ENCODE results near the gene ARID3B.

The ARID3B gene

DNA sequence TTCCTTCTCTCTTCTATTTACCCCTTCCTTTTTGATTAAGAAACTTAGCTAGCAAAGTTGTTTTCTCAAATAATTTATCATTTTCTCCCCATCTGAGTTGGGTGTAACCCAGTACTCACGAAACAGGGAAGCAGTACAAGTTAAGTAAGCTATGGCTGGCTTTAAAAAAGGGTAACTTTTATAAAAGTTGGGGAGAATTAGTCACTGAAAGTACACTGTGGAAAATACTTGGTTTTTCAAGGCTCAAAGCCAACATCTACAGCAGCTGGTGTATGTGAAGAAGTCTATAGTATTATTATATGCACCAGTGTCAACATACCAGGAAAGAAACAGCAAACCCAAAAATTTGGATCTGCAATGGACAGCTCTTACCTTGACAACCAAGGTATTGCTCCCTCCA is 100.1 kb downstream of the ARID3B start:
- no peak overlapping the region for H4K91ac ChIP-seq (ENCODE audit: low read depth, low read length, poor library complexity)
- peaks cover 16 to 70% of the 10 kb centered on the region in 2 donors for H3K36me3 ChIP-seq (replicated peaks in 1 of 2; ENCODE audit: control insufficient read depth in 2 of 2, insufficient read depth in 2 of 2, low read length in 2 of 2)
- H3K4me1 ChIP-seq (ENCODE audit: control insufficient read depth in 2 of 2, insufficient read depth in 1 of 2, low read depth in 1 of 2, low read length in 2 of 2): peaks cover 8 to 10% of the 10 kb centered on the region in 2 donors
- H3K9me3 ChIP-seq (replicated peaks in 1 of 2; ENCODE audit: control insufficient read depth in 2 of 2, insufficient read depth in 1 of 2, low read depth in 1 of 2, low read length in 2 of 2): no peaks in the 10 kb centered on the region
- H2BK12ac ChIP-seq (ENCODE audit: low read length): no peak overlapping the region
- no peak overlapping the region for H3K4ac ChIP-seq (ENCODE audit: low read length)
- H3K4me3 ChIP-seq (ENCODE audit: low read length in 2 of 2): no peak overlapping the region
- no peak overlapping the region for H3K9ac ChIP-seq (ENCODE audit: low read depth, low read length, poor library complexity)
- H3K27ac ChIP-seq (replicated peaks; ENCODE audit: low read length): no peak overlapping the region
- no CpG with 5 or more reads among the region's 1 CpG for WGBS, 2 donors (ENCODE audit: extremely low coverage in 2 of 2, insufficient read length in 2 of 2, insufficient replicate concordance in 1 of 2)
- no peak overlapping the region for H3K4me2 ChIP-seq (ENCODE audit: insufficient read depth, low read length, poor library complexity, severe bottlenecking)
- H3K79me1 ChIP-seq (ENCODE audit: low read depth, low read length): peaks cover 3% of the 10 kb centered on the region
- no peak overlapping the region for H2AFZ ChIP-seq (ENCODE audit: low read length)
- H4K8ac ChIP-seq (ENCODE audit: low read depth, low read length): no peak overlapping the region
- H3K27me3 ChIP-seq (ENCODE audit: control insufficient read depth in 3 of 3, insufficient read depth in 3 of 3, low read depth in 1 of 3, low read length in 3 of 3): no peaks in the 10 kb centered on the region
- H3K14ac ChIP-seq (ENCODE audit: low read length): no peak overlapping the region
- H3K18ac ChIP-seq (ENCODE audit: low read length): no peak overlapping the region
- DNase-seq (ENCODE audit: low spot score): no peak
- no peak overlapping the region for H2BK120ac ChIP-seq (ENCODE audit: low read depth, low read length)
- no peak overlapping the region for H2BK15ac ChIP-seq (ENCODE audit: low read length)
- H3K23ac ChIP-seq (ENCODE audit: low read depth, low read length, poor library complexity): no peak overlapping the region
- no peak overlapping the region for H2BK5ac ChIP-seq (ENCODE audit: low read length)
- no peak overlapping the region for H2AK5ac ChIP-seq (ENCODE audit: low read depth, low read length)

DNA sequence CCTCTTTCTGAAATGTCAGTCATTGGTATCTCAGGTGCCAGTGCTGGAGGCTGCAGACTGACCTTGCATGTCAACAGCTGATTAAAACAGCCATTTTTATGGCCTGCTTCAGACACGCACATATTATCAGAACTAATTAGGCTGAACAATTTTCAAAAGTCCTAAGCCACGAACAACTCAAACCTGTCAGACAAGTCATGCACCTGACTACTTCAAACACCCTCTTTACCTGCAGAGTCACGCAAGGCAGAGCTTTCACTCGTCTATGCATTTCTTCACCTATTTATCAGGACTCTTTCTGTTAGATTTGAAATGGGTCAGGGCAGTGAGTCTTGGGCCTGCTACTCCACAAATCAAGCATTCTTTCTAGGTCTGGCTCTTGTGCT is 101.3 kb downstream of the ARID3B start:
- no peak overlapping the region for H2BK120ac ChIP-seq (ENCODE audit: low read depth, low read length)
- H3K4me3 ChIP-seq (ENCODE audit: low read length in 2 of 2): no peak overlapping the region
- no peak overlapping the region for H3K14ac ChIP-seq (ENCODE audit: low read length)
- no peak overlapping the region for H3K4me2 ChIP-seq (ENCODE audit: insufficient read depth, low read length, poor library complexity, severe bottlenecking)
- no peak for DNase-seq (ENCODE audit: low spot score)
- H3K23ac ChIP-seq (ENCODE audit: low read depth, low read length, poor library complexity): no peak overlapping the region
- WGBS, 2 donors (ENCODE audit: extremely low coverage in 2 of 2, insufficient read length in 2 of 2, insufficient replicate concordance in 1 of 2): no CpG with 5 or more reads among the region's 4 CpGs
- H3K9me3 ChIP-seq (replicated peaks in 1 of 2; ENCODE audit: control insufficient read depth in 2 of 2, insufficient read depth in 1 of 2, low read depth in 1 of 2, low read length in 2 of 2): no peaks in the 10 kb centered on the region
- H2BK15ac ChIP-seq (ENCODE audit: low read length): no peak overlapping the region
- H4K91ac ChIP-seq (ENCODE audit: low read depth, low read length, poor library complexity): no peak overlapping the region
- no peak overlapping the region for H3K4ac ChIP-seq (ENCODE audit: low read length)
- H3K18ac ChIP-seq (ENCODE audit: low read length): no peak overlapping the region
- H2BK12ac ChIP-seq (ENCODE audit: low read length): no peak overlapping the region
- H2AK5ac ChIP-seq (ENCODE audit: low read depth, low read length): no peak overlapping the region
- H4K8ac ChIP-seq (ENCODE audit: low read depth, low read length): no peak overlapping the region
- peaks cover 12 to 60% of the 10 kb centered on the region in 2 donors for H3K36me3 ChIP-seq (replicated peaks in 1 of 2; ENCODE audit: control insufficient read depth in 2 of 2, insufficient read depth in 2 of 2, low read length in 2 of 2)
- H2AFZ ChIP-seq (ENCODE audit: low read length): no peak overlapping the region
- no peak overlapping the region for H2BK5ac ChIP-seq (ENCODE audit: low read length)
- H3K79me1 ChIP-seq (ENCODE audit: low read depth, low read length): peaks cover 3% of the 10 kb centered on the region
- peaks cover 8 to 10% of the 10 kb centered on the region in 2 donors for H3K4me1 ChIP-seq (ENCODE audit: control insufficient read depth in 2 of 2, insufficient read depth in 1 of 2, low read depth in 1 of 2, low read length in 2 of 2)
- H3K27me3 ChIP-seq (ENCODE audit: control insufficient read depth in 3 of 3, insufficient read depth in 3 of 3, low read depth in 1 of 3, low read length in 3 of 3): no peaks in the 10 kb centered on the region
- H3K27ac ChIP-seq (replicated peaks; ENCODE audit: low read length): no peak overlapping the region
- no peak overlapping the region for H3K9ac ChIP-seq (ENCODE audit: low read depth, low read length, poor library complexity)

DNA sequence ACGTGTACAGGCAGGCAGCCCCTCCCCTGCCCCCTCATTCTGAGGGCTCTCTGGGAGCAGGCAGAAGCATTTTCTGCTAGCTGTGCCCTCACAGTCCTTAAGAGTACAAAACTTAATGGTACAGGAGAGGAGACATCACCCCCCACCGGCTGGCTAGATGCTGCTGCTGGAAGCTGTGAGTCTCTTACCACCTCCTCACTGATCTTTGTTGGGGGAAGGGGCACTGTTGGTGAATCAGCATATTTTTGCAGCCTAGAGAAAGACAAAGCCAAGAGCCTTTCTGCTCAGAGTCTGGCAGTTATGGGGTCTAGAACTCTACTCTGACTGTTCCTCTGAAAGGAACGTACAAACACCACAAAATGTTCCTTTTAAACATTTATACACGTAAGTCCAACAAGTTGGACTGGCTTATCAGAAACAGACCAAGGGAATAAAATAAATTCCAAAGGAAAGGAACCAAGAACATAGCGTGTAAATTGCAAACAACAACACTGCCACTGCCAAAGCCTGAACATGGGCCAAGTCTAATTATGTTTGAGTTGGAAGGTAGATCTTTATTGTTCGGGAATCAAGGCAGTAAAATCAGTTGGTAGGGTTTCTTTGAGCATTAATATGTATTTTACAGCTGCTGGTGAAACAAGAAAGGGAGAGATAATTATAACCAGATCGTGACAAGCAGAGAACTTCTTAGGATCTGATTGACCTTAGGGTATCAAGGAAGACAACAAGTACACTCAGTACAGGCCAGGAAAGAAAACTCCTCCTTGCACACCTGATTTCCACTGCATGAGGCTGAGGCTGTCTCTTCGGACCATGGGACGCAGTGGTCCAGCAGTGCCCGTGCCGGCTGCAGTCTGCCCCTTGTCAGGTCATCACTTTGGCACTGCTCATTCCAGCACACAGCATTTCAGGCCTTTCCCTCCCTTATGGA is 102.0 kb downstream of the ARID3B start:
- Histone ChIP-seq H3K4me3 (ENCODE audit: low read length in 2 of 2) (no peak overlapping the region), H3K27me3 (ENCODE audit: control insufficient read depth in 3 of 3, insufficient read depth in 3 of 3, low read depth in 1 of 3, low read length in 3 of 3) (no peaks in the 10 kb centered on the region), H3K18ac (ENCODE audit: low read length) (no peak overlapping the region), H2BK5ac (ENCODE audit: low read length) (no peak overlapping the region), H2BK15ac (ENCODE audit: low read length) (no peak overlapping the region), H2AFZ (ENCODE audit: low read length) (no peak overlapping the region), H3K4me2 (ENCODE audit: insufficient read depth, low read length, poor library complexity, severe bottlenecking) (no peak overlapping the region), H4K8ac (ENCODE audit: low read depth, low read length) (no peak overlapping the region), H3K36me3 (replicated peaks in 1 of 2; ENCODE audit: control insufficient read depth in 2 of 2, insufficient read depth in 2 of 2, low read length in 2 of 2) (peaks cover 10 to 59% of the 10 kb centered on the region in 2 donors), H2BK12ac (ENCODE audit: low read length) (no peak overlapping the region), H2BK120ac (ENCODE audit: low read depth, low read length) (no peak overlapping the region), H2AK5ac (ENCODE audit: low read depth, low read length) (no peak overlapping the region), H4K91ac (ENCODE audit: low read depth, low read length, poor library complexity) (no peak overlapping the region), H3K14ac (ENCODE audit: low read length) (no peak overlapping the region), H3K4me1 (ENCODE audit: control insufficient read depth in 2 of 2, insufficient read depth in 1 of 2, low read depth in 1 of 2, low read length in 2 of 2) (peaks cover 8 to 10% of the 10 kb centered on the region in 2 donors), H3K79me1 (ENCODE audit: low read depth, low read length) (peaks cover 3% of the 10 kb centered on the region), H3K23ac (ENCODE audit: low read depth, low read length, poor library complexity) (no peak overlapping the region), H3K9ac (ENCODE audit: low read depth, low read length, poor library complexity) (no peak overlapping the region), H3K4ac (ENCODE audit: low read length) (no peak overlapping the region), H3K9me3 (replicated peaks in 1 of 2; ENCODE audit: control insufficient read depth in 2 of 2, insufficient read depth in 1 of 2, low read depth in 1 of 2, low read length in 2 of 2) (no peaks in the 10 kb centered on the region), H3K27ac (replicated peaks; ENCODE audit: low read length) (no peak overlapping the region)
- WGBS, 2 donors (ENCODE audit: extremely low coverage in 2 of 2, insufficient read length in 2 of 2, insufficient replicate concordance in 1 of 2): no CpG with 5 or more reads among the region's 11 CpGs
- no peak for DNase-seq (ENCODE audit: low spot score)

DNA sequence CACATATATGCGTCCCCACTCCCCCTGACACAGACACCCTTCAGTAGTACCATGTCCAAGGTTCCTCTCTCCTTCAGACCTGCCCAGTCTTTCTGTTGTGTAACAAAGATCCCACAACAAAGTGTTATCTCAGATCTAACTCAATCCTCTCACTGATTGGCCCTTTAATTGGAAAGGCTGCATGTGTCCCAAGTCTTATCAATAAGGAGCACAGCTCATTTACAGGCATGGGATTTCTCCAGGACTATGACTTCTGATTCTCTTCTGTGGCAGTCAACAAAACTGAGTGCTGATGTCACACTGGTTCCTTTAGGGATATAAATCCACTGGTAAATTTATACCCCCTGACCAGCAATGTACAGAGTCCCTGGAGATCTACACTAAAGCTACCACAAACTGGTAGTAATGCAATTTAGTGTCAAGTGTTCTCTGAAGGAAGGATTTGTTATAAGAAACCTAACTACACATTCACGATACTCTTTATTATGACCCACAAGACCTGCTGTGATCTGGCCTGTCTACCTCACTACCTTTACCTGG is 102.7 kb downstream of the ARID3B start:
- H3K4me3 ChIP-seq (ENCODE audit: low read length in 2 of 2): no peak overlapping the region
- no peak overlapping the region for H2BK120ac ChIP-seq (ENCODE audit: low read depth, low read length)
- no peak overlapping the region for H3K14ac ChIP-seq (ENCODE audit: low read length)
- H3K36me3 ChIP-seq (replicated peaks in 1 of 2; ENCODE audit: control insufficient read depth in 2 of 2, insufficient read depth in 2 of 2, low read length in 2 of 2): peaks cover 10 to 58% of the 10 kb centered on the region in 2 donors
- H3K27ac ChIP-seq (replicated peaks; ENCODE audit: low read length): no peak overlapping the region
- no peak overlapping the region for H3K4ac ChIP-seq (ENCODE audit: low read length)
- no CpG with 5 or more reads among the region's 2 CpGs for WGBS, 2 donors (ENCODE audit: extremely low coverage in 2 of 2, insufficient read length in 2 of 2, insufficient replicate concordance in 1 of 2)
- DNase-seq (ENCODE audit: low spot score): no peak
- no peak overlapping the region for H2BK15ac ChIP-seq (ENCODE audit: low read length)
- H3K9ac ChIP-seq (ENCODE audit: low read depth, low read length, poor library complexity): no peak overlapping the region
- no peak overlapping the region for H2AFZ ChIP-seq (ENCODE audit: low read length)
- H3K23ac ChIP-seq (ENCODE audit: low read depth, low read length, poor library complexity): no peak overlapping the region
- H2AK5ac ChIP-seq (ENCODE audit: low read depth, low read length): no peak overlapping the region
- no peak overlapping the region for H4K8ac ChIP-seq (ENCODE audit: low read depth, low read length)
- H4K91ac ChIP-seq (ENCODE audit: low read depth, low read length, poor library complexity): no peak overlapping the region
- no peak overlapping the region for H3K18ac ChIP-seq (ENCODE audit: low read length)
- H3K4me1 ChIP-seq (ENCODE audit: control insufficient read depth in 2 of 2, insufficient read depth in 1 of 2, low read depth in 1 of 2, low read length in 2 of 2): peaks cover 8 to 10% of the 10 kb centered on the region in 2 donors
- H3K79me1 ChIP-seq (ENCODE audit: low read depth, low read length): peaks cover 3% of the 10 kb centered on the region
- H2BK12ac ChIP-seq (ENCODE audit: low read length): no peak overlapping the region
- H2BK5ac ChIP-seq (ENCODE audit: low read length): no peak overlapping the region
- H3K4me2 ChIP-seq (ENCODE audit: insufficient read depth, low read length, poor library complexity, severe bottlenecking): no peak overlapping the region
- H3K9me3 ChIP-seq (replicated peaks in 1 of 2; ENCODE audit: control insufficient read depth in 2 of 2, insufficient read depth in 1 of 2, low read depth in 1 of 2, low read length in 2 of 2): no peaks in the 10 kb centered on the region
- no peaks in the 10 kb centered on the region for H3K27me3 ChIP-seq (ENCODE audit: control insufficient read depth in 3 of 3, insufficient read depth in 3 of 3, low read depth in 1 of 3, low read length in 3 of 3)

Measured in neuronal stem cell (in vitro differentiated cells).